HG03571 (cell line): ENCODE results near the gene ATP6V0A4.
"Not testable (repeated sequence)": the region's sequence is repeated elsewhere in the genome, so short reads cannot be mapped to it uniquely, and the experiment has no call there.

ENCODE experiments used
- ATAC-seq: cut with Tn5 transposase; IDR thresholded peaks from one replicate; pipeline ENCODE4 v1.9.1; 2021; ENCODE audit not compliant: unreplicated experiment

The ATP6V0A4 gene

DNA sequence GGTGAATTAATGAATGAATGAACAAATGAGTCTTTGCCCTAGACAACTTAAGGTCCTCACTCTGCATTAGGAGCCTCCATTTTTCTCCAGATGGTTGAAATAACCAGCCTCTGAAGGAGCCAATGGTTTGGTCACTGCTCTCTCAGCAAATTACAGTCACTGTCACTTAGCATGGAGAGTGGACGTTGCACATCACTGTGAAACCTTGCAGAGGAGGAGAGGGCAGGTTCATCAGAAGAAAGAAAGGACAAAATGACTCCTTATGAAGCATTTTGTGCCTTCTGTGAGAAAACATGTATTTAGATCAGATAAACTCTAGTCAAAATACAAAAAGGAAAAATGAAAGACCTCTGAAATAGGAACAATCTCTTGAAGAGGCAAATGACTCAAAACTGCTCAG lies 6.6 kb upstream of the ATP6V0A4 start:
- no peak for ATAC-seq

DNA sequence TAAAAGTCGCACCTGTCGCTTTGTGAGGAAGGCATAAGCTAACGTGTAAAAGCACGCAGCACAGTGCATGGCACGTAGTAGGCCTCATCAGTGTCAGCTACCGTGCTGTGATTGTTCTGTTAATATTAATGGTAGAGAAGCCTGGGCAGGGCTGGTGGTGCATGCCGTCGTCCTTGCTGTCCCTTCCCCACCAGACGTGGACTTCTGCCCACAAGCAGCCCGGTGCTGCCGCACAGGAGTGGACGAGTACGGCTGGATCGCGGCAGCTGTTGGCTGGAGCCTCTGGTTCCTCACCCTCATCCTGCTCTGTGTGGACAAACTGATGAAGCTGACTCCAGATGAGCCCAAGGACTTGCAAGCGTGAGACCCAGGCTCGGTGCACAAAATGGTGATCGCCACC lies 4.7 kb upstream of the ATP6V0A4 start:
- no peak for ATAC-seq

DNA sequence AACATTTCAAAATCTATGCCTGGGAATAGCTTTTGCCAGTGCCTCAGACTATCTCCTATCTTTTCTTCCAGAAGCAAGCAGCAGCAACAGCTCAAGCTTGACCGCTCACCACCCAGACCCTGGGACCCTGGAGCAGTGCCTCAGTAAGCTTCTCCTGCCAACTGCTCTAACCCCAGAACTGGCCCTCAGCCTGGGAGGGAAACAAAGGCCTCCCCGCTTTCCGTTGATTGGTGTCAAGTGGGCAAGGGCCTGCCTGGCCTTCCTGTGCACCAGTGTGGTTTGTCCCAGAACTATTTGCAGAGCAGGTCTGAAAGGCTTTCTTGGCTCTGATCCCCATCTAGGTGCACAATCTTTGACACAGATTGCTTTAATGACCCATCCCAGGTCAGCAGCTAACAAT lies 3.3 kb upstream of the ATP6V0A4 start:
- ATAC-seq: no peak

DNA sequence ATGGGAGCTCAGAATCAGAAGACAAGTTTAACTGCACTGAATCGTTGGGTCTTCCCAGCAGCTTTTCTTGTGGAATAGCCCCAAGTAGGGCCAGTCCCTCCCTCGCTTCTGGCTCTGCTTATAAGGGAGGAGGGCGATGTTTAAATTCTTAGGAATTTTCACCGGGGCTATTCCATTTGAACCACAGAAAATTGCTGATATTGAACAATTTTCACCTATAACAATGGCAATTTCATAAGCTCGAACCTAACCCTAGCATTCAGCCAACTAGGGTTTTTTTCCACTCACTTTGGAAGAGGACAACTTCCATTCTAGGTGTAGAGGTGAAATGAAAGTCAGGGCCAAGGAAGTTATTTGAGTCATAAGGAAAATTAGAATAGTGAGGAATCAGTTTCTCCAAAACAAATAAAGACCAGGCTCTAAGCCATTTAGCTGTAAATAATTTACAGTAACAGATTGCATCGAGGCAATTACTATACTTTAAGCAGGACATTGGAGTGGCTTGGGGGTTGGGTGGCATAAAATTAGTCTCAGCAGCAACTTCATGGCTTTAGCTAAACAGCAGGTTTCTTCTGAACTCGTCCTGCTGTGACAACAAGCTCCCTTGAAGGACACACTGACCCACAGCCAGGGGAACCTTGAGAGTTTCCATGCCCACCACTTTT lies 1.5 kb upstream of the ATP6V0A4 start:
- no peak for ATAC-seq

DNA sequence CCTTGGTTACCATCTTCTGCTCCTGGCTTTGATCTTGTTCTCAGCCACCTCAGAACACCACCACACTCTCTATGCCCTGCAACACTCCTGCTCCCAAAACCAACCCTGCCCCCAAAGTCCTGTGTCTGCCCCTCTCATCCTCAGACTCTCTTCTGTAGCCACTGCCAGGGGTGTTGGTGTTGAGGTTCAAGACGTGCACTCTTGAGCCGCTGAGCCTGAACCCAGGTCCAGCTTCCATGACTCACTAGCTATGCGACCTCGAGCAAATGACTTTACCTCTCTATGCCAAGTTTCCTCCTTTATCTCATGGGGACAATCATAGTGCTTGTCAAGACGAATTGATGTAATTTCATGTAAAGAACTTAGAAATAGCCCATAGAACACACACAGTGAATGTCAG lies 840 bp upstream of the ATP6V0A4 start:
- no peak for ATAC-seq

DNA sequence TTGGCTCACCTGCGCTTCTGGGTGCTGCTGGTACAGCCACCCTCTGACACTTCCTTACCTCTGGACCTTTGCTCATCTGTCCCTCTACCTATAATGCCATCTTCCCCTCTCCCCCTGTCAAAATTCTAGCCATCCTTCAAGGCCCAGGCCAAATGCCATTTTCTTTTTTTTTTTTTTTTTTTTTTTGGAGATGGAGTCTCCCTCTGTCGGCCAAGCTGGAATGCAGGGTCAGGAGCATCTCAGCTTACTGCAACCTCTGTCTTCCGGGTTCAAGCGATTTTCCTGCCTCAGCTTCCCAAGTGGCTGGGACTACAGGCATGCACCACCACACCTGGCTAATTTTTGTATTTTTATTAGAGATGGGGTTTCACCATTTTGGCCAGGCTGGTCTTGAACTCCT lies 950 bp downstream of the ATP6V0A4 start:
- not testable (repeated sequence) for ATAC-seq

DNA sequence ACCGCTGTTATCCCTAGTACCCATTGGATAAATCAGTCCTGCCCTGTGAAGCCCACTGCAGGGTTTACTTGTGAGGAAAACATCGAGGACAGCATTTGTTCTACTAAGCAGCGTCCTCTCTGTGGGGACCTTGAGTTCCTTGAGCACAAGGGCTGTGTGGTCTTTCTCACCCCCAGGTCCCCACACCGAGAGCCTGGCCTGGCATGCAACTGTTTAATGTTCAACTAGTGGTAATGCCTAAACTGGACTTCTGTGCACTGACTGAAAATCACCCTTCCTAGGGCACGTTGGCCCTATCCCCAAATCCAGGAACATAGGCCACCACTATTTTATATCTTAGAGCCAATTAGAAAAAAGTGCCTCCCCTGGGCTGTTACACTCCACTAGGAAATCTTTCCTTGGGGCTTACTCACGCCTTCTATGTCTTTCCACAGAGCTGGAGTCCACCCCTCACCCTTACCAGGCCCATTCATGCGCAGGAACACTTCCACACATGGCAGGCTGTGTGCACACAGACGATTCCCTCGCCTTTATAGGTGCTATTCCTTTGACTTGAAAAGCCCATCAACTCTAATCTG lies 1.9 kb downstream of the ATP6V0A4 start:
- ATAC-seq: no peak

DNA sequence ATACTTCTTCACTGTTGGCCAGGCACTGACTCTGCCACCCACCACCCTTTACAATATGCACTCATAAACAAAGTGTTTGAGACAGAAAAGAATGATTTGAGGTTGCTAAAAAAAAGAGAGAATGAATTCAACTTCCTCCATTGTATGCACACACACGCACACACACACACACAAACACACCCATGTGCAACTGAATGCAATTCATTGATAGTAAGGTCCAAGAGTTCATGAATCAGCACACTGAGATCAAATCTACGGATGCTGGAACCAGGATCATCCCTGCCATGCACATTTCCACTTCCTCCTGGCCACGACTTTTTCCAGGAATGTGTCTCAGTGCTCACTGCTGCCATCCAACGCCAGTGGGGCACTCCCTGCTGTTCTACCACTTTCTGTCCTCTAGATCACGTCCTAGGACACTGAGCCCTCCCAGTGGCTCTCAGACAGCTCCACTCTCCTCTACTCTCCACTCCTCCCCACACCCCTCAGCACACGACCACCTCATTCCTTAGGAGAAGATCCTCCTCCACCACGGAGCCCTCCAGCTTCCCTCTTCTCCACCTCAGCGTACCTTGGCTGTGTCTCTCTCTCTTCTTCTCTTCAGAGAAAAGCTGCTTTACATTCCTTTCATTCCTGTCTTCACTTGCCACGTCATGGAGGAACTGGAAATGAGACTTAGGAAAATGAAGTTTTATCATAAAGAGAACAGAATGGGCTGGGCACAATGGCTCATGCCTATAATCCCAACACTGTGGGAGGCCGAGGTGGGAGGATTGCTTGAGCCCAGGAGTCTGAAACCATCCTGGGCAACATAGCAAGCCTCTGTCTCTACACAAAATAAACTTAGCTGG lies 12.2 kb downstream of the ATP6V0A4 start:
- ATAC-seq: no peak

DNA sequence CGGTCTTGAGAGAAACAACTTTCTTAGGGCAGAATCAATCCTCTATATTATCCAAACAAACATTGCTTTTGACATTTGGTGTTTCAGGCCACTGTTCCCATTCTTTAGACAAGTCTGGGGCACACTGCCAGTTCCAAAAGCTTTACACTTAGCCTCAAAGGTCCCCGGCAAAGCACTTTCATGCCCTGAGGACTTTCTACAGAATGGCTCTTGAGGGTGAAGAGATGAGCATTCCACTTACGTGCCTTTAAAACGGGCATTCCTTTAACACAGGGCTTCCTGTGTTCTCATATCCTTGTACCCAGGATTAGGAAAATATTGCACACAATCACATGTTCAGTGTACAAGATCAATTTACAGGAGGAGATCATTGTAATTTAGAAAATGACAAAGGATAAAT lies 13.3 kb downstream of the ATP6V0A4 start:
- no peak for ATAC-seq

DNA sequence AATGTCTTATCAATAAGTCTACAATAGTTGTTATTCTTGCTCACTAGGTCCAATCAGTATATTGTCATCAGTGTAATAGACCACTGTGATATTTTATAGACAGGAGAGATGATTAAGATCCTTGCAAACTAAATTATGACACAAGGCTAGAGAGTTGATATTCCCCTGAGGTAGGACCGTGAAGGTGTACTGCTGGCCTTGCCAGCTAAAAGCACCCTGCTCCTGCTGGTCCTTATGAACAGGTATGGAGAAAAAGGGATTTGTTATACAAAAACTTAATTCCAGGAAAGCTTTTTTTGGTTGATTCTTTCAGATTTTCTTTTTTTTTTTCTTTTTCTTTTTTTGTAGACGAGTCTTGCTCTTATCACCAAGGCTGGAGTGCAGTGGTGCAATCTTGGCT lies 17.0 kb downstream of the ATP6V0A4 start:
- ATAC-seq: no peak

DNA sequence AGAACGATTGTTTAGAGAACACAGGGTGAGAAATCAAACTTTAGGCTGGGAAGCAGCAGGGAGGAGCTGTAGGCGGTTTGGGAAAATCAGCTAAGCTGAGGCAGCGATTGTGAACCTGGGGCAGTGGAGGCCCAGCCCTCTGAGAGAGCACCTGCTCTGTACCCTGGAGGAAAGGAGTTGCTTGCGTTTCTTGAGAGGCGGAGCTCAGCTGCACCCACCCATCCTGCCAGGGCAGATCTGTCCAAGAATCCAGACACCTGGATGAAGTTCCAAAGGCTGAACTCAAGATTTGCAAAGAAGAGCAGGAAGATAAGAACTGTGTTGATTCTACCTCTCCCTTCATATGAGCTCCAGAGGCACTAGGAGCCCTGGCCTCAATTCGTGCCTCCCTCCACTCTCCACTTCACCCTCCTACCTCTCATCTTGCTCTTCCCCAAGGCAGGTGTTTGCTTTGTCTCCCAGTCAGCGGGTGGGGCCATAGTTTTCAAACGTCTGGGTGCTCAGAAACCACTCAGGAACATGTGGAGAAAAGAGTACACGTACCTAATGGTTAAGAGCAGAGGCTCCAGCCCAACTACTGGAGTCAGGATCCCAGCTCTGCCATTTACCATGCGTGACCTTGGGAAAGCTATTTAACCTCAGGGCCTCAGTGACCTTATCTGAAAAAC lies 21.7 kb downstream of the ATP6V0A4 start:
- no peak for ATAC-seq

DNA sequence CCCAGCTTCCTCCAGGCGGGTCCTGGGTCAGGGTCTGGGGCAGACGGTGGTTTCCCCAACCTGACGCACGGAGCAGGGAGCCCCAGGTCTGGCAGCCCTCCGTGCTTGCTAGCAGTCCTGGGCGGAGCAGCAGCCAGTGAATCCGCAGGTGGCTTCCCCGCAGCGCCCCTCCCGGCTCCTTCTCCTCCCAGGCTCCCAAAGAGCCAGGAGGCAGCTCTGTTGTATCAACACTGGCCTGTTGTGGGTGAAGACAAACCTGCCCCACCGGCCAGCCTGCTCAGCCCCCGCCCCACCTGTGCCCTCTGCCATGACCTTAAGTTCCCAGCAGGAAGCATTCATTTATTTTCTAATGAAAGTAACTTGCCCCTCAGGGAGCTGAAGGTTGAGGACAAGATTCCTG lies 24.2 kb downstream of the ATP6V0A4 start:
- ATAC-seq: no peak

DNA sequence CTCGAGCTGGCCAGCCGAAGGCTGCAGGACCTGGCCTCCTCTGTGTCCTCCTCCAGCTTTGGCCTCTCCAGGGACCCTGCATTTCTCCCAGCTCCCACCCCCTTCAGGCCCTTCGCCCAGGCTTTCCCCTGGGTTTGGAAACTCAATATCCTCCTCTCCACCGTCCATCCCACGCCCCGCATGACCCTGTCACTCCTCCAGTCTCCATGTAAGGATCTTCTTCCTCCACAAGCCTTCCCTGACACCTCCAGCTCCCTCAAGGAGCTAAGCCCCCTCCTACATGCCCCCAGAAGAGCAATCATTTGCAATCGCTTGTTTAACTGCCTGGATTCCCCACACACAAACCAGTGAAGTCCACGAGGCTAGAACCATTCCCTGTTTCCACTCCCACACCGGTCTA lies 24.8 kb downstream of the ATP6V0A4 start:
- ATAC-seq: no peak

DNA sequence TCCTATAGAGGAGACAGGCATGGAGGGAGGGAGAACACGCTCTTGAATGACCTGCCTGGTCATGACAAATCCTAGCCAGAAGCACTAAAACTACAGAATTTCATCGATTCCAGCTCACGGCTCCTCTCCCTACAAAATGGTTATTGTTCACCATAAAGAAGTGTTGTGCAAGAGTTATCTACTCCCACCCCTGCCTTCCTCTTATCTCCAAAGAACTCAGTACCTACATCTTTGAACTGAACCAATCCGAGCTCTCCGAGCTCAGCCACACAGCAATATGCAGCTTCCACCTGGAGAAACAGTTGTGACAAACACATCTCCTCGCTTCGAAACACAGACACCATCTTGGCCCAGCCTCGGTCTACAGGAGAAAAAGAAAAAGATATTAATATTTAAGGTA lies 27.1 kb downstream of the ATP6V0A4 start:
- ATAC-seq: no peak

DNA sequence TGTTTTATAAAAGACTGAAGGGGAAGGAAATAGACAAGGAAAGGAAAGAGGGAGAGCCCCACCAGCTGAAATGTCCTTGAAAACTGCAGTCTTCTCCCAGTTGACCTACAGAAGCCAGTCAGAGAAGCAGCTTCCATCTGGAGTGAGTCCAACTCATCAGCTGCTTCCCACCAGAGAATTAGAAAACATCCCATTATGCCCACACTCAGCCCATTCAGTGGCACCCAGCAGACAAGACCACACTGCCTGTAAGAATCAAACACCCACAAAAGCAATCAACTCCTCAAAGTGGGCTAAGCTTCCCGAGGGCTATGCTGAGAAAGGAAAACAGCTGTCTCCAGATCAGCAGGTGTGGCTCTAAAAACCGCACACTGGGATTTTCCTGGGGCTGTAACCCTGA lies 29.8 kb downstream of the ATP6V0A4 start:
- no peak for ATAC-seq

DNA sequence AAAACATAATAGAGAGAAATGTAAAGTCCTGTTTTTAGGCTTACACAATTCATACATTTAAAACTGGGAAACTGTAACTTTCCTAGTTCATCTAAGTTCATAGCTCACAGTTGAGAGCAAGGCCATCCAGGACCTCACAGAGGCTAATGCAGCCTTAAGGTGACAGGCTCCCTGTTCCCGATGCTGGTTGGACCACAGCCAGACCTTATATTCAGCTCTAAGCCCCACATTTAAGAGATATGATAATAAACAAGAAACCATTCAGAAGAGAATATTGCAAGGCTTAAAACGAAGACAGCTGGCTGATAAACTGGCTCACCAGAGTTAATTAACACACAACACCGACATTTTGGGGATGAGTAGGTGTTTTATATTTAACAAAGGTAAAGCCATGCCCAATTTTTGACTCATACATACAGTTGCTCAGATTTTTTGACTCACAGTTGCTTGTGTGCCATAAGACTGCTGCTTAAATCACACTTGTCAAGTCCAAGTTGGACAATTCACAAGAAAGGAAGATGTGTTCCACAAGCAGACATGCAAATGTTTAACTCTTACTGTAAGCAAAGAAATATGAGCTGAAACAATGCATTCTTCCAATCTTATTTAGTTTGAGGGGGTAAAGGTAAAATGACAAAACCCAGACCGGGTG lies 41.3 kb downstream of the ATP6V0A4 start:
- no peak for ATAC-seq

DNA sequence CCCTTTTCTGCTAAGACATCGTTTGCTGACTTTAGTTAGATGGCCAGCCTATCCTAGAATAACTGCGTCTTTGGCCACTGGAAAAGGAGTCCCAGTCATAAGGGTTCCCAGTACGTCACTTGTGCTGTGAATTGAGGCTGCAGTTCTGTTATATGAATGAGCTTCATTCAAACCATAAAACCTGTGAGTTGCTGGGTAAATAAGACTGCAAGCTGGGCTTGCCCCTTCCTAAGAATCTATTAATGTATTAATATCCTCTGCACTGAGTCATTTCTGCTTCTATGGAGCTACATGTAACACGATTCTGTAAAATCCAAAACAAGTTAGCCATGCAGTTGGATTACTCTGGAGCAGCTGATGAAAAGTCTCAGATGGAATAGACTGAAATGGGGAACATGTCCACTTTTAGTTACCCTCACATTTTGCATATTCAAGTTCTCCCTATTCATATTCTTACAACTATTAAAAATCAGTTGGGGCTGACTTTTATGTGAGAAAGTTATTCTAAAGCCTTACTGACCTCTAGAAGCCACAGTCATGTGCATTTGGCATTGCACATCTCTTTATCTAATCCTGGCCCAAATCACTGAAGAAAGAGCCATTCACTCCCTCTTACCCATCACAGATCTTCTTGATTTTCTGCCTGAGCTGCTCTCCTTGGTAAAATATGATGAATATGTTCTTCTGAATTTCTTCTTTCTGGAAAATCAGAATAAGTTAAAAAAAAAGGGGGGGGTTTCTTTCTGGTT lies 42.0 kb downstream of the ATP6V0A4 start:
- ATAC-seq: no peak

DNA sequence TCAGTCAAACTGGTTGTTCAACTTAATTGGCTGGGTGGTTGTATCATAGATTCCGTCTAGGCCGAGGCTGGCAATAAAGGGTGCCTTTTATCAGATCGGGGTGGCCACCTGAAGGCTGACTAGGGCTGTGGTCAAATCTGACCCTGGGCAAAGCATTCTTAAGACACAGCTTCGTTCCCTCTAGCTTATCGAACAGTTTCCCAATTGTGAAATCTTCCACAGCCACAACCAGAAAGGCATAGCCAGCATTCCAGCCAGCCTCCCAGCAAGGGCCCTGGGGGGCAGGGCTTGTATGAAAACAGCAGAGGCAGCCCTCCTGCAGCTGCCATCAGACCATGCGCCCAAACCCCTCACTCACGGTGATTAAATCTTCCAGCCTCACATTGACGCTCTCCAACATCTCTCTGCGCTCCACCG lies 42.7 kb downstream of the ATP6V0A4 start:
- no peak for ATAC-seq

DNA sequence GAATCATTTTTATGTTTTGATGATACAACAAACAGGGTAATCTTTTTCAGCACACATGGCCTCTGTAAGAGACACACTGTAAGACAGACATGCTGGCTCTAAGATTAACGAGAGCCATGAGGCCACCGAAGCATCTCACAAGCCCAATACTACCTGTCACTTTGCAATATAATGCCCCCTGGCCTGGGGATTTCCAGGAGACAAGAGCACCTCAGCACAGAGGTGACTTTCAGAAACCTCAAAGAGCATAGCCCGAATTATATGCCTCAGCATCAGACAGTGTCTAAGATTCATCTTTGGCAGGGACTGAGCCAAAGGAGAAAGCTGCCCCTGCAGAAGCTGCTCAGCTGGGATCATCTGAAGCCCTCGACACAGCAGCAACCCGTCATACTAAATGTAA lies 44.4 kb downstream of the ATP6V0A4 start:
- no peak for ATAC-seq

DNA sequence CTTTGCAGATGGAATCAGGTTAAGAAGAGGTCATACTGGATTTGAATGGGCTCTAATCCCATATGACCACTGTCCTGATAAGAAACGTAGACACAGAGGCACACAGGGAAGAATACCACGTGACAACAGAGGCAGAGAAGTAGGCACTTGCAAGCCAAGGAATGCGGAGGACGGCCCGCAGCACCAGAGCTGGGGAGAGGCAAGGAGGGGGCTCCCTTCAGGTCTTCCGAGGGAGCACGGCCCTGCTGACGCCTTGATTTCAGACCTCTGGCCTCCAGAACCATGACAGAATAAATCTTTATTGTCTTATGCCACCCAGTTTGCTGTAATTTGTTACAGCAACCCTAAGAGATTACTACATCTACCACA lies 44.9 kb downstream of the ATP6V0A4 start:
- no peak for ATAC-seq
